K562 (cell line): ENCODE results near the gene WASF2. TPM values are rescaled to one million over a fixed set of nuclear protein-coding genes. Genes with fewer than 3 reads are reported as not detected.

Experiments used
- CC2D1A ChIP-seq: fragments of 450-650 bp; IDR thresholded peaks from 2 replicates; pipeline ENCODE4 v1.6.1; 2017; ENCODE audit warnings: mild to moderate bottlenecking
- ELF4 ChIP-seq: fragments of 450-650 bp; formaldehyde crosslinking; IDR thresholded peaks from 2 replicates; pipeline ENCODE4 v1.4.0; 2022; ENCODE audit warnings: missing genetic modification characterization
- ETS2 ChIP-seq: IDR thresholded peaks from 2 replicates; pipeline ENCODE4 v1.6.1; 2016; ENCODE audit warnings: borderline replicate concordance, missing genetic modification characterization, mild to moderate bottlenecking, moderate library complexity, missing compliant biosample characterization; ENCODE audit not compliant: poor library complexity, severe bottlenecking
- ETV5 ChIP-seq: sonication (generic); formaldehyde crosslinking; IDR thresholded peaks from 2 replicates; pipeline ENCODE4 v1.4.0; 2020; ENCODE audit warnings: low read depth, mild to moderate bottlenecking, missing genetic modification reagents
- HLTF ChIP-seq: fragments of 450-650 bp; IDR thresholded peaks from 2 replicates; pipeline ENCODE4 v1.6.1; 2016
- HNRNPUL1 ChIP-seq: fragments of 200-400 bp; formaldehyde crosslinking; IDR thresholded peaks from 2 replicates; pipeline ENCODE4 v1.6.1; 2017; ENCODE audit warnings: low read length
- JUND ChIP-seq, 2 experiments: IDR thresholded peaks; 2 replicates in 1 of 2; 3 replicates in 1 of 2; pipeline ENCODE4 v1.6.1; 2011; ENCODE audit warnings: borderline replicate concordance in 2 of 2, low read depth in 2 of 2, low read length in 2 of 2, improper control_type of control experiment in 1 of 2, missing biosample characterization in 1 of 2, missing genetic modification characterization in 1 of 2, missing genetic modification reagents in 1 of 2
- MAFF ChIP-seq: IDR thresholded peaks from 2 replicates; pipeline ENCODE4 v1.6.1; 2012; ENCODE audit warnings: low read length, improper control_type of control experiment
- MAFG ChIP-seq: fragments of 450-650 bp; conservative IDR thresholded peaks from 2 replicates; pipeline ENCODE4 v1.6.1; 2016; ENCODE audit warnings: missing genetic modification characterization, missing compliant biosample characterization
- NCOA1 ChIP-seq: fragments of 450-650 bp; IDR thresholded peaks from 2 replicates; pipeline ENCODE4 v1.6.1; 2016; ENCODE audit warnings: low read depth
- NEUROD1 ChIP-seq: fragments of 150-350 bp; IDR thresholded peaks from 2 replicates; pipeline ENCODE4 v1.6.1; 2014; ENCODE audit warnings: borderline replicate concordance, low read length, low read depth; ENCODE audit not compliant: partially characterized antibody
- NFYB ChIP-seq: IDR thresholded peaks from 2 replicates; pipeline ENCODE4 v1.6.1; 2011; ENCODE audit warnings: mild to moderate bottlenecking, moderate library complexity; ENCODE audit not compliant: insufficient read length; ENCODE audit errors: extremely low read depth
- NONO ChIP-seq, 2 experiments: fragments of 200-400 bp in 1 of 2; fragments of 450-650 bp in 1 of 2; formaldehyde crosslinking in 1 of 2; IDR thresholded peaks; 2 replicates each; pipeline ENCODE4 v1.6.1; 2017; ENCODE audit warnings: low read depth in 2 of 2, mild to moderate bottlenecking in 2 of 2, moderate library complexity in 2 of 2, low read length in 1 of 2
- NR3C1 ChIP-seq: sonication (generic); formaldehyde crosslinking; IDR thresholded peaks from 2 replicates; pipeline ENCODE4 v1.8.1; 2022; ENCODE audit warnings: missing genetic modification reagents
- NRF1 ChIP-seq, 2 experiments: fragments of 450-650 bp; IDR thresholded peaks in 1 of 2; conservative IDR thresholded peaks in 1 of 2; 2 replicates each; pipeline ENCODE4 v1.6.1; 2014; ENCODE audit warnings: mild to moderate bottlenecking in 2 of 2
- PML ChIP-seq: IDR thresholded peaks from 2 replicates; pipeline ENCODE4 v1.6.1; 2012; ENCODE audit warnings: low read length, inconsistent platforms
- PPARD ChIP-seq: fragments of 250-450 bp; sonication (Bioruptor Pico); IDR thresholded peaks from 2 replicates; pipeline ENCODE4 v1.8.0; 2022; ENCODE audit warnings: inconsistent platforms, mild to moderate bottlenecking, moderate library complexity
- RNF2 ChIP-seq: sonication (generic); IDR thresholded peaks from 2 replicates; pipeline ENCODE4 v1.6.1; 2016
- SETDB1 ChIP-seq: IDR thresholded peaks from one replicate; pipeline ENCODE4 v1.6.1; 2012; ENCODE audit warnings: low read length, control low read depth, inconsistent platforms
- SP2 ChIP-seq: IDR thresholded peaks from 2 replicates; pipeline ENCODE4 v1.6.1; 2011; ENCODE audit warnings: mild to moderate bottlenecking, low read depth, low read length, moderate library complexity; ENCODE audit not compliant: poor library complexity, severe bottlenecking; ENCODE audit errors: extremely low read depth
- SRSF1 ChIP-seq: fragments of 200-400 bp; formaldehyde crosslinking; IDR thresholded peaks from 2 replicates; pipeline ENCODE4 v1.6.1; 2017; ENCODE audit warnings: mild to moderate bottlenecking, low read depth, low read length, moderate library complexity
- SRSF7 ChIP-seq: fragments of 200-400 bp; formaldehyde crosslinking; optimal IDR thresholded peaks from 2 replicates; pipeline ENCODE3; 2017; ENCODE audit warnings: mild to moderate bottlenecking, low read depth, low read length
- SUPT5H ChIP-seq: fragments of 450-650 bp; IDR thresholded peaks from 2 replicates; pipeline ENCODE4 v1.6.1; 2016
- THRAP3 ChIP-seq: fragments of 450-650 bp; IDR thresholded peaks from 2 replicates; pipeline ENCODE4 v1.6.1; 2016; ENCODE audit warnings: mild to moderate bottlenecking, inconsistent platforms, borderline replicate concordance
- ZNF41 ChIP-seq: fragments of 250-450 bp; sonication (Bioruptor Pico); conservative IDR thresholded peaks from 2 replicates; pipeline ENCODE4 v1.4.0; 2020; ENCODE audit warnings: mild to moderate bottlenecking
- ZNF551 ChIP-seq: fragments of 250-450 bp; sonication (Bioruptor Pico); IDR thresholded peaks from 2 replicates; pipeline ENCODE4 v1.5.0; 2021; ENCODE audit warnings: mild to moderate bottlenecking, moderate library complexity
- ZNF707 ChIP-seq: fragments of 250-450 bp; sonication (Bioruptor Pico); conservative IDR thresholded peaks from 2 replicates; pipeline ENCODE4 v1.8.0; 2022; ENCODE audit warnings: inconsistent platforms, mild to moderate bottlenecking, moderate library complexity
- polyA plus RNA-seq, 8 experiments: library from polyadenylated mRNA; depleted of rRNA in 4 of 8; stranded (reverse) in 5 of 8; unstranded in 3 of 8; fragments of >200 nt; fragmentation: Nextera tagmentation in 2 of 8; fragmentation: Illumina TruSeq in 1 of 8; extraction: Ambion mirVana in 2 of 8; extraction: Trizol in 1 of 8; gene quantifications; 2 replicates each; pipeline versions ENCODE4 v1.2.1 to v1.2.3, GENCODE V29; 2011 to 2014; ENCODE audit warnings: inconsistent platforms in 1 of 8, missing spikeins in 1 of 8
- total RNA-seq, 7 experiments: library from RNA; depleted of rRNA in 6 of 7; stranded (reverse); fragments of >200 nt in 6 of 7; fragmentation: Illumina TruSeq in 2 of 7; extraction: Trizol in 2 of 7; gene quantifications; 2 replicates each; pipeline versions ENCODE4 v1.2.1 to v1.2.3, GENCODE V29; 2011 to 2021; ENCODE audit warnings: low replicate concordance in 1 of 7
- TF ChIP-seq, protein P1 (sequence below): fragments of 250-450 bp; sonication (Bioruptor Pico); IDR thresholded peaks from 2 replicates; pipeline ENCODE4 v1.8.0; 2022; ENCODE audit warnings: inconsistent platforms
- TF ChIP-seq, protein P2 (sequence below): fragments of 450-650 bp; IDR thresholded peaks from 2 replicates; pipeline ENCODE4 v1.6.1; 2016; ENCODE audit warnings: antibody characterized with exemption

Gene WASF2
- total and polyA plus RNA-seq, 9 of the 15 experiments (the other 6 are each of a cell fraction or from before 2014, with no cell fraction given), result 8.2 to 163 (median 31.2) TPM

- TF ChIP-seq NONO (IDR thresholded peaks at IDR 0.05; ENCODE audit: low read depth in 2 of 2, low read length in 1 of 2) (no peak), RNF2 (no peak; the same call in 1 of the 2 replicates), MAFG (tag) (no peak), ZNF551 (no peak), HLTF (peak; percentile 98), SRSF1 (no peak), ZNF41 (0 out of 2 replicates have a peak, but pooled peaks have one; percentile 10), PPARD (CRISPR knock-in tag) (no peak), ETS2 (tag) (no peak), PML (no peak), CC2D1A (no peak), SP2 (no peak), THRAP3 (peak; percentile 83; the same call in 1 of the 2 replicates), ETV5 (CRISPR knock-in tag) (peak; percentile 45), MAFF (no peak), ZNF707 (no peak), SUPT5H (peak; percentile 39; the same call in 1 of the 2 replicates), SETDB1 (no peak), HNRNPUL1 (no peak), SRSF7 (no peak), ELF4 (CRISPR knock-in tag) (peak; percentile 92), NCOA1 (peak; percentile 46), NEUROD1 (no peak), NFYB (no peak), NRF1 (conservative IDR thresholded peaks at IDR 0.05 in 1 of 2, IDR thresholded peaks at IDR 0.05 in 1 of 2) (peak in 1 of 2 experiments; percentile 40; a peak in 1 of 4 replicates), JUND (IDR thresholded peaks at IDR 0.05; ENCODE audit: borderline replicate concordance, low read depth, low read length) (no peak), JUND (tag; IDR thresholded peaks at IDR 0.05; ENCODE audit: borderline replicate concordance, low read depth, low read length) (peak; percentile 33; the same call in 1 of the 3 replicates), NR3C1 (CRISPR knock-in tag) (no peak)
- TF ChIP-seq, protein P1, sequence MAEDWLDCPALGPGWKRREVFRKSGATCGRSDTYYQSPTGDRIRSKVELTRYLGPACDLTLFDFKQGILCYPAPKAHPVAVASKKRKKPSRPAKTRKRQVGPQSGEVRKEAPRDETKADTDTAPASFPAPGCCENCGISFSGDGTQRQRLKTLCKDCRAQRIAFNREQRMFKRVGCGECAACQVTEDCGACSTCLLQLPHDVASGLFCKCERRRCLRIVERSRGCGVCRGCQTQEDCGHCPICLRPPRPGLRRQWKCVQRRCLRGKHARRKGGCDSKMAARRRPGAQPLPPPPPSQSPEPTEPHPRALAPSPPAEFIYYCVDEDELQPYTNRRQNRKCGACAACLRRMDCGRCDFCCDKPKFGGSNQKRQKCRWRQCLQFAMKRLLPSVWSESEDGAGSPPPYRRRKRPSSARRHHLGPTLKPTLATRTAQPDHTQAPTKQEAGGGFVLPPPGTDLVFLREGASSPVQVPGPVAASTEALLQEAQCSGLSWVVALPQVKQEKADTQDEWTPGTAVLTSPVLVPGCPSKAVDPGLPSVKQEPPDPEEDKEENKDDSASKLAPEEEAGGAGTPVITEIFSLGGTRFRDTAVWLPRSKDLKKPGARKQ (CRISPR knock-in tag), result no peak
- TF ChIP-seq, protein P2, sequence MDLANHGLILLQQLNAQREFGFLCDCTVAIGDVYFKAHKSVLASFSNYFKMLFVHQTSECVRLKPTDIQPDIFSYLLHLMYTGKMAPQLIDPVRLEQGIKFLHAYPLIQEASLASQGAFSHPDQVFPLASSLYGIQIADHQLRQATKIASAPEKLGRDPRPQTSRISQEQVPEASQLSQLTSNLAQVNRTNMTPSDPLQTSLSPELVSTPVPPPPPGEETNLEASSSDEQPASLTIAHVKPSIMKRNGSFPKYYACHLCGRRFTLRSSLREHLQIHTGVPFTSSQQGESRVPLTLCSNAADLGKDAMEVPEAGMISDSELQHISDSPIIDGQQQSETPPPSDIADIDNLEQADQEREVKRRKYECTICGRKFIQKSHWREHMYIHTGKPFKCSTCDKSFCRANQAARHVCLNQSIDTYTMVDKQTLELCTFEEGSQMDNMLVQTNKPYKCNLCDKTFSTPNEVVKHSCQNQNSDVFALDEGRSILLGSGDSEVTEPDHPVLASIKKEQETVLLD, result peak; percentile 73
These were observed 36.7 kb upstream of the WASF2 start (continued) for GRCh38 chr1:27526569-27527222.
